Retinal pigment epithelial cell (primary cell): ENCODE results near the gene H2BK1.

Source experiments
- DNase-seq: peaks from one replicate; pipeline ENCODE4 v3.0.0-alpha.2; 2010; ENCODE audit warnings: low read depth
- H3K4me3 ChIP-seq: 2 replicates; pipeline ENCODE4 v1.5.1; 2011; ENCODE audit warnings: mild to moderate bottlenecking, low read length, control low read depth, moderate library complexity
- CTCF ChIP-seq: conservative IDR thresholded peaks from 2 replicates; pipeline ENCODE4 v1.5.1; 2011; ENCODE audit warnings: low read depth, low read length, control low read depth, inconsistent platforms

H2BK1 gene

GRCh38 chr7:151173386-151174245 lies 36.7 kb downstream of the H2BK1 start:
- TF ChIP-seq CTCF = no peak
- DNase-seq = no peak
- H3K4me3 ChIP-seq = no peak overlapping the region

DNA sequence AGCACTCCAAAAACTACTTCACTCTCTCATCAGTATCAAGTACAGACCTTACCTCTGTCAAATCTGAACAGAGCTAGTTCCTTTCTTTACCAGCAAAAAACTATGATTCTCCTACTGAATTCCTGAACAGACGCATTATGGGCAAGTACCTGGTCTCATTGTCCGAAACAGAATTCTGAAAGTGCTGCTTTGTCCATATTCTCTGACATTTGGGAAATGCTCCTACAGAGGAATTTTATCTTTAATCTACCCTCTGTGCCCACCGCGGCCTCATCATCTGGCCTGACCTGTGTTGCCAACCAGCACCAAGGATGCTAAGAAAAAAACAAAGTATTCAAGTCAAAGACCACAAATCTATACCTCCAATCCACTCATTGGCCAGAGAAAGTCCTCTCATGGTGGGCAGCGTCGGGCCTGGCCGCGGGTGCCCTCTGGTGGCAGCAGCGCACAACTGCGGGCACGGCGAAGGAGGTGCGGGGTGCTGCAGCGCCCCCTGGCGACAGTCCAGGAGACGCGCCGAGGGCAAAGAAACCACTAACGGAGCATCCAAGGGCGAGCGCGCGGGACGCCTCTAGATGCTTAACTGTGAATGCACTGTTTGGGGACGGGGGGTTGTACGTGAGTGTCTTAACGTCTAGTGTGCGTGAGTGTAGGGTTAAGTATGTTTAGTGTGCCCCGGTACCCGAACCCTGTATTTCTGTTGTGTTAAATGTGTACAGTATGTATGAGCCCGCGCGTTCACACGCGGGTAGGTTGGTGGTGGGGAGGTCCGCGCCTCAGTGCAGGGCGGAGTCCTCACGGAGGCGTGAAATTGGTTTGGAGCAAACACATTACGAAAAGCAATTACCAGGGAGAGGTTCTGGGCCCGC lies 37.8 kb downstream of the H2BK1 start:
- TF ChIP-seq CTCF = peak; percentile 100
- no peak overlapping the region for H3K4me3 ChIP-seq
- DNase-seq = no peak

- TF ChIP-seq CTCF = no peak
- H3K4me3 ChIP-seq = no peak overlapping the region
- DNase-seq = no peak
Measured at GRCh38 chr7:151168787-151169162, 41.5 kb downstream of the H2BK1 start.

GRCh38 chr7:151168003-151168786 lies 42.1 kb downstream of the H2BK1 start:
- no peak overlapping the region for H3K4me3 ChIP-seq
- peak; percentile 64 for TF ChIP-seq CTCF

GRCh38 chr7:151167197-151167961 lies 42.9 kb downstream of the H2BK1 start, which contains the start of gene GBX1:
TSS of gene GBX1 (minus strand) at chr7:151167694. CDS start at chr7:151167548, 146 bp downstream.
- no peak for TF ChIP-seq CTCF
- no peak for DNase-seq
- peak within 1 kb of the TSS; percentile 6 for H3K4me3 ChIP-seq

More at GRCh38 chr7:151168003-151168786, 42.1 kb downstream of the H2BK1 start:
- no peak for DNase-seq

GRCh38 chr7:151166629-151167196 lies 43.6 kb downstream of the H2BK1 start:
- H3K4me3 ChIP-seq = no peak overlapping the region
- no peak for DNase-seq
- no peak for TF ChIP-seq CTCF
